Peyer's patch (tissue), 4 donors: ENCODE data around the gene VAX1. TPM values are rescaled to one million over a fixed set of nuclear protein-coding genes. Genes with fewer than 3 reads are reported as not detected.
"Not testable (repeated sequence)": the region's sequence is repeated elsewhere in the genome, so short reads cannot be mapped to it uniquely, and the experiment has no call there.

ENCODE experiments used
- DNase-seq, 3 donors: peaks; one replicate each; pipeline ENCODE4 v3.0.0-alpha.2; 2017 to 2019
- H3K27ac ChIP-seq, 4 donors: fragments of 200-600 bp; sonication (generic); one replicate each; pipeline ENCODE4 v1.5.1; 2016 to 2019
- H3K27me3 ChIP-seq, 2 donors: fragments of 200-600 bp; sonication (generic); one replicate each; pipeline ENCODE4 v1.5.1; 2019
- H3K36me3 ChIP-seq, 3 donors: fragments of 200-600 bp; sonication (generic); one replicate each; pipeline ENCODE4 v1.5.1; 2016 to 2019
- H3K4me1 ChIP-seq, 4 donors: fragments of 200-600 bp; sonication (generic); one replicate each; pipeline ENCODE4 v1.5.1; 2016 to 2019
- H3K4me3 ChIP-seq, 4 donors: fragments of 200-600 bp; sonication (generic); 1 replicate in 3 of 4; 2 replicates in 1 of 4; pipeline ENCODE4 v1.5.1; 2016 to 2019; ENCODE audit warnings: mild to moderate bottlenecking in 1 of 4
- H3K9me3 ChIP-seq, 4 donors: fragments of 200-600 bp; sonication (generic); one replicate each; pipeline ENCODE4 v1.5.1; 2016 to 2019; ENCODE audit warnings: mild to moderate bottlenecking in 1 of 4
- POLR2A ChIP-seq, 2 donors: fragments of 450-650 bp; IDR thresholded peaks; one replicate each; pipeline ENCODE4 v1.5.1; 2017; ENCODE audit warnings: antibody characterized with exemption in 2 of 2, mild to moderate bottlenecking in 2 of 2, moderate library complexity in 2 of 2
- small RNA-seq, 2 donors: library from RNA; depleted of rRNA; stranded (forward); fragments of <200 nt; gene quantifications; one replicate each; pipeline ENCODE3, GENCODE V24; 2016
- total RNA-seq, 4 donors: library from RNA; depleted of rRNA; stranded (reverse); fragments of >200 nt; gene quantifications; one replicate each; pipeline ENCODE4 v1.1.0, GENCODE V29; 2016
- TF ChIP-seq, protein P1 (sequence below), 6 experiments: fragments of 450-650 bp in 4 of 6; fragments of 200-600 bp in 2 of 6; sonication (generic) in 1 of 6; IDR thresholded peaks; one replicate each; pipeline ENCODE4 v1.5.1; 2017 to 2019; ENCODE audit warnings: antibody characterized with exemption in 6 of 6, mild to moderate bottlenecking in 3 of 6, moderate library complexity in 1 of 6

VAX1 gene
- total RNA-seq, 4 donors from 2014 or later: not detected

DNA sequence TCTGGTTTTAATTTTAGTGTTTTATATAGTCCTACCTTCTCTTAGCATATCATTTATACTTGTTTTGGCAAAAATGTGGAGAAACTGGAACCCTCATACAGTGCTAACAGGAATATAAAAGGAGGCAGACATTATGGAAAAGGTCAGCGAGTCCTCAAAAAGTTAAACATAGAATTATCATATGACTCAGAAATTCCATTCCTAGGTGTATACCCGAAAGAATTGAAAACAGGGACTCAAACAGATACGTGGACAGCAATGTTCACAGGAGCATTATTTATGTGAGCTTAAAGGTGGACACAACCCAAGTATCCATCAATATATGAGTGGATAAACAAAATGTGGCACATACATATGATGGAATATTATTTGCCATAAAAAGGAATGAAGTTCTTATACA lies 51.5 kb downstream of the VAX1 start:
- H3K27ac ChIP-seq: no peak overlapping the region
- DNase-seq: no peak
- TF ChIP-seq, protein P1, sequence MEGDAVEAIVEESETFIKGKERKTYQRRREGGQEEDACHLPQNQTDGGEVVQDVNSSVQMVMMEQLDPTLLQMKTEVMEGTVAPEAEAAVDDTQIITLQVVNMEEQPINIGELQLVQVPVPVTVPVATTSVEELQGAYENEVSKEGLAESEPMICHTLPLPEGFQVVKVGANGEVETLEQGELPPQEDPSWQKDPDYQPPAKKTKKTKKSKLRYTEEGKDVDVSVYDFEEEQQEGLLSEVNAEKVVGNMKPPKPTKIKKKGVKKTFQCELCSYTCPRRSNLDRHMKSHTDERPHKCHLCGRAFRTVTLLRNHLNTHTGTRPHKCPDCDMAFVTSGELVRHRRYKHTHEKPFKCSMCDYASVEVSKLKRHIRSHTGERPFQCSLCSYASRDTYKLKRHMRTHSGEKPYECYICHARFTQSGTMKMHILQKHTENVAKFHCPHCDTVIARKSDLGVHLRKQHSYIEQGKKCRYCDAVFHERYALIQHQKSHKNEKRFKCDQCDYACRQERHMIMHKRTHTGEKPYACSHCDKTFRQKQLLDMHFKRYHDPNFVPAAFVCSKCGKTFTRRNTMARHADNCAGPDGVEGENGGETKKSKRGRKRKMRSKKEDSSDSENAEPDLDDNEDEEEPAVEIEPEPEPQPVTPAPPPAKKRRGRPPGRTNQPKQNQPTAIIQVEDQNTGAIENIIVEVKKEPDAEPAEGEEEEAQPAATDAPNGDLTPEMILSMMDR (IDR thresholded peaks at IDR 0.05): no peak
- no peak for TF ChIP-seq POLR2A (IDR thresholded peaks at IDR 0.05)

DNA sequence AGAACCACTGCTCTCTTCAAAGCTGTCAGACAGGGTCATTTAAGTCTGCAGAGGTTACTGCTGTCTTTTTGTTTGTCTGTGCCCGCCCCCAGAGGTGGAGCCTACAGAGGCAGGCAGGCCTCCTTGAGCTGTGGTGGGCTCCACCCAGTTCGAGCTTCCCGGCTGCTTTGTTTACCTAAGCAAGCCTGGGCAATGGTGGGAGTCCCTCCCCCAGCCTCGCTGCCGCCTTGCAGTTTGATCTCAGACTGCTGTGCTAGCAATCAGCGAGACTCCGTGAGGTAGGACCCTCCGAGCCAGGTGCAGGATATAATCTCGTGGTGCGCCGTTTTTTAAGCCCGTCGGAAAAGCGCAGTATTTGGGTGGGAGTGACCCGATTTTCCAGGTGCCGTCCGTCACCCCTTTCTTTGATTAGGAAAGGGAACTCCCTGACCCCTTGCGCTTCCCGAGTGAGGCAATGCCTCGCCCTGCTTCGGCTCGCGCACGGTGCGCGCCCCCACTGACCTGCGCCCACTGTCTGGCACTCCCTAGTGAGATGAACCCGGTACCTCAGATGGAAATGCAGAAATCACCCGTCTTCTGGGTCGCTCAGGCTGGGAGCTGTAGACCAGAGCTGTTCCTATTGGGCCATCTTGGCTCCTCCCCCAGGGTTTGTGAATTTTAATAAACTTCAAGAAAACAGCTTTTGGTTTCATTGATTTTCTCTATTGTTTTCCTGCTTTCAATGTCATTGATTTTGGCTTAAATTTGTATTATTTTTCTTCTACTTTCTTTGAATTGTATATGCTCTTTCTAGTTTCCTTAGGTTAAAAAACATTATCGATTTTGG lies 53.4 kb downstream of the VAX1 start:
- not testable (repeated sequence) for H3K4me1 ChIP-seq, H3K27ac ChIP-seq, H3K27me3 ChIP-seq, H3K4me3 ChIP-seq, H3K9me3 ChIP-seq, DNase-seq, H3K36me3 ChIP-seq

More for the DNA sequence above, 51.5 kb downstream of the VAX1 start:
- no peak overlapping the region for H3K4me3 ChIP-seq
- H3K36me3 ChIP-seq: no peaks in the 10 kb centered on the region
- H3K4me1 ChIP-seq: no peaks in the 10 kb centered on the region
- no peaks in the 10 kb centered on the region for H3K9me3 ChIP-seq
- no peaks in the 10 kb centered on the region for H3K27me3 ChIP-seq

Small RNA genes lying within 50 kb of the gene (small RNA-seq; reads per million reads assigned to genes)
- gene MIR3663: 0 reads per million in 2 donors

Other genes starting within 250 kb of the VAX1 start
- gene SHTN1, start 133.1 kb downstream of the VAX1 start, total RNA-seq: 10 to 100 TPM; 24.1 to 59.7 (median 34.1) TPM
- not detected for gene KCNK18, start 59.2 kb upstream of the VAX1 start, total RNA-seq
- under 1 TPM; 0.18 to 0.95 (median 0.75) TPM for gene SLC18A2, start 102.8 kb upstream of the VAX1 start, total RNA-seq
- 10 to 100 TPM; 50.3 to 91.4 (median 72.0) TPM for gene PDZD8, start 237.2 kb upstream of the VAX1 start, total RNA-seq